ENCODE data around the gene VPS72.
"Not testable (repeated sequence)": the region's sequence is repeated elsewhere in the genome, so short reads cannot be mapped to it uniquely, and the experiment has no call there.

Gene VPS72, protein sequence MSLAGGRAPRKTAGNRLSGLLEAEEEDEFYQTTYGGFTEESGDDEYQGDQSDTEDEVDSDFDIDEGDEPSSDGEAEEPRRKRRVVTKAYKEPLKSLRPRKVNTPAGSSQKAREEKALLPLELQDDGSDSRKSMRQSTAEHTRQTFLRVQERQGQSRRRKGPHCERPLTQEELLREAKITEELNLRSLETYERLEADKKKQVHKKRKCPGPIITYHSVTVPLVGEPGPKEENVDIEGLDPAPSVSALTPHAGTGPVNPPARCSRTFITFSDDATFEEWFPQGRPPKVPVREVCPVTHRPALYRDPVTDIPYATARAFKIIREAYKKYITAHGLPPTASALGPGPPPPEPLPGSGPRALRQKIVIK

DNA sequence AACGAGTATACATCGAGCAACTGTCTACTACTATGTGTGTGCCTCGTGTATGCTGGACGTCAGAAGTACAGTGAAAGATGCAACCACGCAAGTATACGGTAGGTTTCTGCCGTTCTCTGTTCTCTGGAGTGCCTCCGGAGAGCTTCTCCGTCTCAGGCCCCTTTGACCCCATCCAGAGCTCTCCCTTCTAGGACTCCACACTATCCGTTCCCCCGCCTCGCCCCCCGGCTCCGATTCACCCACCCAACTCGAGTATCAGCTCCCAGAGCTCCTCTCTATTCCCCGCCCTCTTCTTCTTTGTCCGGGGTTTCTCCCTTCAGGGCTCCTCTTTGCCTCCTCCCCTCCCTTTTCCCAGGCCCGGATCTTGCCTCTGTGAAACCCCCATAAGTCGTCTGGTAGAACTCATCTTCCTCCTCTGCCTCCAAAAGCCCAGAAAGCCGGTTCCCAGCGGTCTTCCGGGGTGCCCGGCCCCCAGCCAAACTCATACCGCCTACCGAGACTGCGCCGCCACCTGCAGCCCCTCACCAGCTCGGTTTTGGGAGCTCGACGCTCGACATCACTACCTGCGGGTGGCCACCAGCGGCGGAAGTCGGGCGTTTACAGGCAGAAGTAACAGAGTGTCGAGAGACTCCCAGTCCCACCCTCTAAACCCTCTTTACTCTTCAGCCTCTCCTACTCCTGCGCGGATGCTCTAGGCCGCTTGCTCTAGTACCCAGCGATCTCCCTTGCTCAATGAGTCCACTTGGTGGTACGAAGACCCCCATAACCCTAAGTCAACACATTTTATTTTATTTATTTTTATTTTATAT, at the start of gene VPS72:
TSS of gene VPS72 (minus strand) at position 561 of the 809 bp plus-strand sequence. CDS start at position 485, 76 bp downstream.
- peak; percentile 93 for DNase-seq (ENCODE audit: low read depth)

DNA sequence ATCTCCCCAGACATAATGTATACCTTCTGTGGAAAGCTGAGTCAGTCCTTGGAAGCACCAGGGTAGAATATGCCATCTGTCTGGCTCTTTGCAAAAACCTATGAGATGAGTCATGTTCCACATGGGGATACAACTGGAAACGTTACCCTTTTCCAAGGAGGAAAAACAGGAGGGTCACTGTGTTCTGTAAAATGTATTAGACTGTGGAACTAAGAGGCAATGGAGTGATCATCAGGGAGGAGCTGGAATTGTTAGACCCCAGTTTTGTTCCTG, 48.4 kb upstream of the VPS72 start:
- DNase-seq (ENCODE audit: low read depth), result peak; percentile 90

GRCh38 chr1:151237678-151238466, 47.9 kb upstream of the VPS72 start:
- DNase-seq (ENCODE audit: low read depth), result peak; percentile 18

DNA sequence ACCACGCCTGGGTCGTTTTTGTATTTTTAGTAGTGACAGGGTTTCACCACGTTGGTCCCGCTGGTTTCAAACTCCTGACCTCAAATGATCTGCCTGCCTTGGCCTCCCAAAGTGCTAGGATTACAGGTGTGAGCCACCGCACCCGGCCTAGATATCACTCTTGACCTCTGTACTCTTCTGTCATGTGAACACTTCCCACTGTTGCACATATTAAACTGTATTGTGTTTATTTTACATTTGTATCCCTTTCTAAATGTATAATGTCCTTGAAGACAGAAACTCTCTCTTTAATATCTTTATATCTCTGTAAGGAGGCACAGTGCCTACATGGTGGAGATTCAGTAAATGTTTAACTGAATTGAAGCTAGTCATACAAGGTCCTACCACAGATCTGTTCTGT, 45.2 kb upstream of the VPS72 start:
- no peak for DNase-seq (ENCODE audit: low read depth)

GRCh38 chr1:151222130-151222529, 32.1 kb upstream of the VPS72 start:
- no peak for DNase-seq (ENCODE audit: low read depth)

DNA sequence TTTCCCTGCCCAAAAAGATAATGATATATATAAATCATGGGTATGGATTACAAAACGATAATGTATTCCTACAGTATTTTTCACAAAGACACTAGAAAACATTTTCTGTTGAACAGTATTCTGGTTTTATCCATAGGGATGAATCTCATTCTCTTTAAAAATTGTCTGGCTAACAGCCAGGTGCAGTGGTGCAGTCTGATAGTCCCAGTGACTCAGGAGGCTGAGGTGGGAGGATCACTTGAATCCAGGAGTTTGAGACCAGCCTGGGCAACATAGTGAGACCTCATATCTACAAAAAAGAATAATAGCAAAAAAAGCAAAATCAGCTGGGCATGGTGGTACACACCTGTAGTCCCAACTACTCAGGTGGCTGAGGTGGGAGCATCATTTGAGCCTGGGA, 31.6 kb upstream of the VPS72 start:
- peak; percentile 38 for DNase-seq (ENCODE audit: low read depth)

- DNase-seq (ENCODE audit: low read depth), result no peak
Observed at GRCh38 chr1:151213560-151213959, 23.6 kb upstream of the VPS72 start.

- no peak for DNase-seq (ENCODE audit: low read depth)
Observed at GRCh38 chr1:151211972-151212705, 22.1 kb upstream of the VPS72 start.

DNA sequence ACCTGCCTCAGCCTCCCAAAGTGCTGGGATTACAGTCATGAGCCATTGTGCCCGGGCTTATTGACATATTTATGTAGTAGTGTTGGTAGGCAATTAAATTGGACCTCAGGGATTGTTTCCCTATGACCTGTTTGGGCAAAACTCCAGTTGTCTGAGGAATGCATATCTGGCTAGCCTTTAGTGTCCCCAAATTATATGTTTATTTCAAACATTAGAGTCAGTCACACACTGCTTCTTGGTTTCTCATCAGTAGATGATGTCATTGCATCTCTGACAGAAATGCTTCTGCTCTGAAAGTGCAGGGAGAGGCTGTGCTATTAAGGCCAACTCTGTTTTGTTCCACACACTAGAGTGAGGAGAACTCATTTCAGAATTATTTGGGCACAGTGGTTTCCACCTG, 20.8 kb upstream of the VPS72 start:
- peak; percentile 64 for DNase-seq (ENCODE audit: low read depth)

GRCh38 chr1:151205381-151205965, 15.5 kb upstream of the VPS72 start:
- not testable (repeated sequence) for DNase-seq (ENCODE audit: low read depth)

DNA sequence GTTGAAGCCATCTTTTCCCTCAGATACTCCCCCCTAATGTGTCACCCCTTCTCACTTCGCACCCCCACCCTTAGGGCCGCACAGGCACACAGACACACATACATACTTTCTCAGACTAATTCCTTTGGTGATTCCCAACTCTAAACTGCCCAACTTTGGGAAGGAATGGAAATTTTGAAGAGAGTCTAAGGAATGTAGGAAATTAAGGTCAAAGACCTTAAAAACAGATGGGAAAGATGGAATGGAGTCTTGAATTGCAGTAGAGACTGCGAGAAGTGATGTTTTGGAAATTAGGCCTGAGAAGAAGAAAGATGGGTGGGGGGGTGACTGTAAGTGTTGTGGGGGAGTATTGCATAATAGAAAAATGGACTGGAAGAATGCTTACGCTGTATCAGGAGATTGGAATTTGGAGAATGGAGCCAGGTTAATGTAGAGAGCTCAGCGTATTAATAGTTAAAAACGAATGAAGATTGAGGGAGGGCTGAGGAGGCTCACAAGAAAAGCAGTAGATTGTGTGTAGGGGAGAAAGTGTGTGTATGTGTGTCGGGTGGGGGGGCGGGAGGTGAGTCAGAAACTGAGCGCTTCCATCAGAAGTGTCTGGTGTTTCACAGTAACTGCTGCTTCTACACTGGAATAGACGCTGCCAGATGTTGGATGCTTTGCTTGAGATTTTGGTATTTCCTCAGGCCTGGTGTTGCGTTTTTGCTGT, 10.0 kb upstream of the VPS72 start:
- DNase-seq (ENCODE audit: low read depth), result peak; percentile 96

GRCh38 chr1:151198254-151199127, 8.5 kb upstream of the VPS72 start, which contains the start of gene PIP5K1A:
Gene PIP5K1A, plus strand, starts transcription at chr1:151198552. Its CDS starts 445 bp downstream, at chr1:151198997.
- peak; percentile 99 for DNase-seq (ENCODE audit: low read depth)

- no peak for DNase-seq (ENCODE audit: low read depth)
Observed at GRCh38 chr1:151197863-151198253, 7.9 kb upstream of the VPS72 start.

DNA sequence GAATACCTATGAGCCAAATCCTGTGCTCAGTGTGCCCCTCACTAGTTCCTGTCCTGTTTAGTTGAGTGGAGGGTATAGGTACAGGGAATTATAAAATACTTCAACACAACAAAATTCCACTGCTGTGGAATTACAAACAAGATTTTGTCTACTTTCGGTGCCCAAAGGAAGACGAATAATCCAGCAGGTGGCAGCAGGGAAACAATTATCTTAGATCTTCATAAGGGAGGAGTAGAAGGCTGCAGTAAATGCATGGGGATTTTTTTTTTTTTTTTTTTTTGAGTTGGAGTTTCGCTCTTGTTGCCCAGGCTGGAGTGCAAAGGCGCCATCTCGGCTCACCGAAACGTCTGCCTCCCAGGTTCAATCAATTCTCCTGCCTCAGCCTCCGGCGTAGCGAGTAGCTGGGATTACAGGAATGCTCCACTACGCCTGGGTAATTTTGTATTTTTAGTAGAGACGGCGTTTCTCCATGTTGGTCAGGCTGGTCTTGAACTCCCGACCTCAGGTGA, 6.3 kb upstream of the VPS72 start:
- peak; percentile 95 for DNase-seq (ENCODE audit: low read depth)

DNA sequence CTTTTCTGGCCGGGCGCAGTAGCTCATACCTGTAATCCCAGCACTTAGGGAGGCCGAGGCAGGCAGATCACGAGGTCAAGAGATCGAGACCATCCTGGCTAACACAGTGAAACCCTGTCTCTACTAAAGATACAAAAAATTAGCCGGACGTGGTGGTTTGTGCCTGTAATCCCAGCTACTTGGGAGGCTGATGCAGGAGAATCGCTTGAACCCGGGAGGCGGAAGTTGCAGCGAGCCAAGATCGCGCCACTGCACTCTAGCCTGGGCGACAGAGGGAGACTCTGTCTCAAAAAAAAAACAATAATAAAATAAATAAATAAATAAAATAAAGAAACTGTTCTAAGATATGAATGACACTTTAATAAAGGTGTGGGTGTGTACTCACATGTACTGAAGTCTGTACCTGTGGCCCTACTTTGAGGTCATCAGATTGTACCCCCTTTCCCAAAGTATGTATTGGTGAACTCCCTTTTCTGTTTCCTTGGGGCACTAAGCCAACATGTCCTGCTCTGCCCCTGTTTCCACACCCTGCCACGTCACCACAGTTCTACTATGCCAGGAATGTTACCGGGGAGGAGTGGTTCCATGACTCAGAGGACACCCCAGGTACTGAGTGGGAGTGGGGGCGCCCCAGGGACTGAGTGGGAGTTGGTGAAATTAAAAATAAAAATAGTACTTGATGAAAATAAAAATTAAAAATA, 5.0 kb upstream of the VPS72 start:
- peak; percentile 99 for DNase-seq (ENCODE audit: low read depth)

DNA sequence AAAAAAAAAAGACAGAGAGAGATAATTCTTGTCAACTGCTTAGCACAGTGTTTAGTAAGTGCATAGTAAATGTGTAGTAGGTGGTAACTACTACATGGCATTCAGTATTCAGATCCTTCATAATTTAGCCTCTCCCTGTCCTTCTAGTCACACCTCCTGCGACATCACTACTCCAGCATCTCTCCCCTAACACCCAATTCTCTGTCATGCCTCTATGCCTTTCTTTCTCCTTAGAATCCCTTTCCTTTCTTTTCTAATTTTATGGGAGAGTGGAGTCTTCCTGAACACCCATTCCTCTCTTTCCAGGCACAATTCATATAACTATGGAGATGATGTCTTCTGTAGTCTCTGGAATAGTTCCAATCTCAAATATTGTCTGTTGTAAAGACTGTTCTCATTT, 3.9 kb upstream of the VPS72 start:
- peak; percentile 25 for DNase-seq (ENCODE audit: low read depth)

DNA sequence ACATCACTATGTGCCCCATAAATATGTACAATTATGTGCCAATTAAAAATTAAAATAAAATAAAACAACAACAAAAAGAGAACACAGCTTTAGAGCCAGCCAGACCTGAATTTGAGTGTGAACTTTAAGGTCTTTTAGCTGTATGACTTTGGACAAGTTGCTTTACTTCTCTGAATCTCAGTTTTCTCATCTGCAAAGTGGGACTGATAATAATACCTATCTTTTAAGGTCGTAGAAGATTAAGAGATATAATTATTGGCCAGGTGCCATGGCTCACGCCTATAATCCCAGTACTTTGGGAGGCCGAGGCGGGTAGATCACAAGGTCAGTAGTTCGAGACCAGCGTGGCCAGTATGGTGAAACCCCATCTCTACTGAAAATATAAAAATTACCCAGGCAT, 3.3 kb upstream of the VPS72 start:
- DNase-seq (ENCODE audit: low read depth), result no peak

- no peak for DNase-seq (ENCODE audit: low read depth)
Observed at GRCh38 chr1:151192047-151192446, 2.0 kb upstream of the VPS72 start.

- DNase-seq (ENCODE audit: low read depth), result not testable (repeated sequence)
Observed at GRCh38 chr1:151188667-151189066, 1.3 kb downstream of the VPS72 start.
